Measurements from ENCODE around the gene RAB40B.

Gene RAB40B

DNA sequence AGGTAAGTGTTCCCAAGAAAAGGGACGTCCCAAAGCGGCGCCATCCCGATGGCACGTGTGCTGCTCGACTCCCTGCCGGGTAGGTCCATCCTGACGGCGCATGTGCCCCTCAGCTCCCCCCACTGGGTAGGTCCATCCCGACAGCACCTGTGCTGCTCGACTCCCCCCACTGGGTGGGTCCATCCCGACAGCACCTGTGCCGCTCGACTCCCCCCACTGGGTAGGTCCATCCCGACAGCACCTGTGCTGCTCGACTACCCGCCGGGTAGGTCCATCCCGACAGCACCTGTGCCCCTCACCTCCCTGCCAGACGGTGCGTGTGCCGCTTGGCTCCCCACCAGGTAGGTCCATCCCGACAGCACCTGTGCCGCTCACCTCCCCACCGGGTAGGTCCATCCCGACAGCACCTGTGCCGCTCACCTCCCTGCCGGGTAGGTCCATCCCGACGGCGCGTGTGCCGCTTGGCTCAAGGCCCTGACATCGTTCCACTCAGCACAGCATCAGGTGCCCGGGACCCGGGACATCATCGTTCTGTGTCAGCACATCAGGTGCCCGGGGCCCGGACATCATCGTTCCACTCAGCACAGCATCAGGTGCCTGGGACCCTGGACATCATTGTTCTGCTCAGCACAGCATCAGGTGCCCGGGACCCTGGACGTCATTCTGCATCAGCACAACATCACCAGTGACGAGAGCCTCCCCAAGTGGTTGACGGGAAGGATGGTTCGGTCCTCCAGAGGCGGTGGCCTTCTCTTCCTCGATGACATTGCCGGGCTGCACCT, 31.2 kb upstream of the RAB40B start:
- no peak for ATAC-seq
- TF ChIP-seq ZNF70 (CRISPR knock-in tag; IDR thresholded peaks at IDR 0.05) = no peak
- TF ChIP-seq ARNTL (CRISPR knock-in tag; IDR thresholded peaks at IDR 0.05; ENCODE audit: borderline replicate concordance, low read depth) = no peak
- TF ChIP-seq SNAI2 (CRISPR knock-in tag; IDR thresholded peaks at IDR 0.05) = no peak
- no peak for TF ChIP-seq ESRRG (CRISPR knock-in tag; IDR thresholded peaks at IDR 0.05)
- TF ChIP-seq ZNF565 (CRISPR knock-in tag; conservative IDR thresholded peaks at IDR 0.05; ENCODE audit: low read depth) = no peak

DNA sequence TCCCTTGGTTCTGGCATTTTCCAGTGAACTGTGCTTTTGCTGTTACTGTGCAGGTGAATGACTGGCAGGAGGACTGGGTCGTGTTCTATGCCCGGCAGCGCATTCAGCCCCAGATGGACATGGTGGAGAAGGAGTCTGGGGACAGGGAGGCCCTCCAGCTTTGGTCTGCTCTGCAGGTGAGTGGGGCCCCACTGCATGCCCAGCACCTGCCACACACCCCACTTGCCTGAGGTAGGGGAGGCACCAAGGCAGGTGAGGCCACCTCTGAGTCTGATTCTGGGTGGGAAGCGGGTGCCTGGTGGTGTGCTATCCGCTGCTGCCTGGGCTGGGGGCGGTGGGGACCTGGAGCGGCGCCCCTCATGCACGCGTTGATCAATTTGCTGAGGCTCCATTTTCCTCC, 27.9 kb upstream of the RAB40B start:
- TF ChIP-seq ESRRG (CRISPR knock-in tag; IDR thresholded peaks at IDR 0.05) (no peak), PPARA (CRISPR knock-in tag; IDR thresholded peaks at IDR 0.05; ENCODE audit: borderline replicate concordance) (no peak), BACH2 (CRISPR knock-in tag; IDR thresholded peaks at IDR 0.05; ENCODE audit: borderline replicate concordance) (no peak), CSDC2 (CRISPR knock-in tag; IDR thresholded peaks at IDR 0.05) (no peak), ISL1 (CRISPR knock-in tag; IDR thresholded peaks at IDR 0.05) (no peak), OSR1 (CRISPR knock-in tag; IDR thresholded peaks at IDR 0.05) (no peak), SNAI2 (CRISPR knock-in tag; IDR thresholded peaks at IDR 0.05) (no peak), ZNF565 (CRISPR knock-in tag; conservative IDR thresholded peaks at IDR 0.05; ENCODE audit: low read depth) (no peak), ZFP30 (CRISPR knock-in tag; IDR thresholded peaks at IDR 0.05) (no peak), TOX (CRISPR knock-in tag; IDR thresholded peaks at IDR 0.05; ENCODE audit: borderline replicate concordance) (no peak), RARB (CRISPR knock-in tag; IDR thresholded peaks at IDR 0.05) (no peak), ZNF8 (CRISPR knock-in tag; IDR thresholded peaks at IDR 0.05) (no peak), ARNTL (CRISPR knock-in tag; IDR thresholded peaks at IDR 0.05; ENCODE audit: borderline replicate concordance, low read depth) (no peak), TCF4 (CRISPR knock-in tag; IDR thresholded peaks at IDR 0.05; ENCODE audit: borderline replicate concordance) (no peak), ZFP3 (CRISPR knock-in tag; IDR thresholded peaks at IDR 0.05) (no peak)
- TF ChIP-seq, protein P1, sequence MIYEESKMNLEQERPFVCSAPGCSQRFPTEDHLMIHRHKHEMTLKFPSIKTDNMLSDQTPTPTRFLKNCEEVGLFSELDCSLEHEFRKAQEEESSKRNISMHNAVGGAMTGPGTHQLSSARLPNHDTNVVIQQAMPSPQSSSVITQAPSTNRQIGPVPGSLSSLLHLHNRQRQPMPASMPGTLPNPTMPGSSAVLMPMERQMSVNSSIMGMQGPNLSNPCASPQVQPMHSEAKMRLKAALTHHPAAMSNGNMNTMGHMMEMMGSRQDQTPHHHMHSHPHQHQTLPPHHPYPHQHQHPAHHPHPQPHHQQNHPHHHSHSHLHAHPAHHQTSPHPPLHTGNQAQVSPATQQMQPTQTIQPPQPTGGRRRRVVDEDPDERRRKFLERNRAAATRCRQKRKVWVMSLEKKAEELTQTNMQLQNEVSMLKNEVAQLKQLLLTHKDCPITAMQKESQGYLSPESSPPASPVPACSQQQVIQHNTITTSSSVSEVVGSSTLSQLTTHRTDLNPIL (CRISPR knock-in tag; IDR thresholded peaks at IDR 0.05; ENCODE audit: low read depth) = no peak
- TF ChIP-seq, protein P2, sequence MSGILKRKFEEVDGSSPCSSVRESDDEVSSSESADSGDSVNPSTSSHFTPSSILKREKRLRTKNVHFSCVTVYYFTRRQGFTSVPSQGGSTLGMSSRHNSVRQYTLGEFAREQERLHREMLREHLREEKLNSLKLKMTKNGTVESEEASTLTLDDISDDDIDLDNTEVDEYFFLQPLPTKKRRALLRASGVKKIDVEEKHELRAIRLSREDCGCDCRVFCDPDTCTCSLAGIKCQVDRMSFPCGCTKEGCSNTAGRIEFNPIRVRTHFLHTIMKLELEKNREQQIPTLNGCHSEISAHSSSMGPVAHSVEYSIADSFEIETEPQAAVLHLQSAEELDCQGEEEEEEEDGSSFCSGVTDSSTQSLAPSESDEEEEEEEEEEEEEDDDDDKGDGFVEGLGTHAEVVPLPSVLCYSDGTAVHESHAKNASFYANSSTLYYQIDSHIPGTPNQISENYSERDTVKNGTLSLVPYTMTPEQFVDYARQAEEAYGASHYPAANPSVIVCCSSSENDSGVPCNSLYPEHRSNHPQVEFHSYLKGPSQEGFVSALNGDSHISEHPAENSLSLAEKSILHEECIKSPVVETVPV (CRISPR knock-in tag; IDR thresholded peaks at IDR 0.05) = no peak
- TF ChIP-seq, protein P3, sequence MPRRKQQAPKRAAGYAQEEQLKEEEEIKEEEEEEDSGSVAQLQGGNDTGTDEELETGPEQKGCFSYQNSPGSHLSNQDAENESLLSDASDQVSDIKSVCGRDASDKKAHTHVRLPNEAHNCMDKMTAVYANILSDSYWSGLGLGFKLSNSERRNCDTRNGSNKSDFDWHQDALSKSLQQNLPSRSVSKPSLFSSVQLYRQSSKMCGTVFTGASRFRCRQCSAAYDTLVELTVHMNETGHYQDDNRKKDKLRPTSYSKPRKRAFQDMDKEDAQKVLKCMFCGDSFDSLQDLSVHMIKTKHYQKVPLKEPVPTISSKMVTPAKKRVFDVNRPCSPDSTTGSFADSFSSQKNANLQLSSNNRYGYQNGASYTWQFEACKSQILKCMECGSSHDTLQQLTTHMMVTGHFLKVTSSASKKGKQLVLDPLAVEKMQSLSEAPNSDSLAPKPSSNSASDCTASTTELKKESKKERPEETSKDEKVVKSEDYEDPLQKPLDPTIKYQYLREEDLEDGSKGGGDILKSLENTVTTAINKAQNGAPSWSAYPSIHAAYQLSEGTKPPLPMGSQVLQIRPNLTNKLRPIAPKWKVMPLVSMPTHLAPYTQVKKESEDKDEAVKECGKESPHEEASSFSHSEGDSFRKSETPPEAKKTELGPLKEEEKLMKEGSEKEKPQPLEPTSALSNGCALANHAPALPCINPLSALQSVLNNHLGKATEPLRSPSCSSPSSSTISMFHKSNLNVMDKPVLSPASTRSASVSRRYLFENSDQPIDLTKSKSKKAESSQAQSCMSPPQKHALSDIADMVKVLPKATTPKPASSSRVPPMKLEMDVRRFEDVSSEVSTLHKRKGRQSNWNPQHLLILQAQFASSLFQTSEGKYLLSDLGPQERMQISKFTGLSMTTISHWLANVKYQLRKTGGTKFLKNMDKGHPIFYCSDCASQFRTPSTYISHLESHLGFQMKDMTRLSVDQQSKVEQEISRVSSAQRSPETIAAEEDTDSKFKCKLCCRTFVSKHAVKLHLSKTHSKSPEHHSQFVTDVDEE (CRISPR knock-in tag; IDR thresholded peaks at IDR 0.05) = no peak
- no peak for ATAC-seq

DNA sequence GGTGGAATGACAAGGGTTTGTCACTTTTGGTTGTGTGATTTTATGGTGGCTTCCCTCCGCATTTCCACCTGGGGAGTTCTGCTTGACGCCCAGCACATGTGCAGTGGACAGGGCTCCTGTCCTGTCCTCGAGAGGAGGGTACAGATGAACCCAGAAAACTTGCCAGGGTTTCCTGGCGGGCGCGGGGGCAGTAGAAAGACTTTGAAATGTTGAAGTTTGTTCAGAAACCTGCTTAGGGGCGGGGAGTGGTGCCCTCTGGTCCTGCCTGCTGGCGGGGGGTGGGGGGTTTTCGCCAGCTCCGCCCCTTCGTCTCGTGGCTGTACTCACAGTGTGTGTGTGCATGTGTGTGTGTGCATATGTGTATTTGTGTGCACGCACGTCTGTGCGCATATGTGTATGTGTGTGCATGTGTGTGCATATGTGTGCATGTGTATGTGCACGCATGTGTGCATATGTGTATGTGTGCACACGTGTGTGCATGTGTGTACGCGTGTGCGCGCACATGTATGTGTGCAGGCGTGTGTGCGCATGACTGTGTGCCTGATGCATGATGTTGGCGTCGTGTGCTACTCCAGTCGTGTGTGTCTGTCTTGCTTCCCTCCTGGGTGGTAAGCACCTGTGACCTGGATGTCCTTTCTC, 24.8 kb upstream of the RAB40B start:
- ATAC-seq = no peak
- no peak for TF ChIP-seq ARNTL (CRISPR knock-in tag; IDR thresholded peaks at IDR 0.05; ENCODE audit: borderline replicate concordance, low read depth)
- TF ChIP-seq ZNF8 (CRISPR knock-in tag; IDR thresholded peaks at IDR 0.05) = no peak
- TF ChIP-seq, protein P3 (CRISPR knock-in tag; IDR thresholded peaks at IDR 0.05) = no peak
- no peak for TF ChIP-seq RARB (CRISPR knock-in tag; IDR thresholded peaks at IDR 0.05)
- TF ChIP-seq BACH2 (CRISPR knock-in tag; IDR thresholded peaks at IDR 0.05; ENCODE audit: borderline replicate concordance) = no peak
- TF ChIP-seq ZFP30 (CRISPR knock-in tag; IDR thresholded peaks at IDR 0.05) = no peak
- no peak for TF ChIP-seq ISL1 (CRISPR knock-in tag; IDR thresholded peaks at IDR 0.05)

Data from SK-N-SH treated with all-trans-retinoic acid at 6 μM for 48 hours (cell line).